GM18858 (cell line): ENCODE results near the gene CDH1.

Experiments
- ATAC-seq: cut with Tn5 transposase; IDR thresholded peaks from one replicate; pipeline ENCODE4 v1.9.1; 2021; ENCODE audit not compliant: unreplicated experiment

Gene CDH1

GRCh38 chr16:68731637-68732036 lies 5.5 kb upstream of the CDH1 start:
- ATAC-seq: no peak

- ATAC-seq: no peak
These were observed 4.9 kb upstream of the CDH1 start for GRCh38 chr16:68732042-68732680.

DNA sequence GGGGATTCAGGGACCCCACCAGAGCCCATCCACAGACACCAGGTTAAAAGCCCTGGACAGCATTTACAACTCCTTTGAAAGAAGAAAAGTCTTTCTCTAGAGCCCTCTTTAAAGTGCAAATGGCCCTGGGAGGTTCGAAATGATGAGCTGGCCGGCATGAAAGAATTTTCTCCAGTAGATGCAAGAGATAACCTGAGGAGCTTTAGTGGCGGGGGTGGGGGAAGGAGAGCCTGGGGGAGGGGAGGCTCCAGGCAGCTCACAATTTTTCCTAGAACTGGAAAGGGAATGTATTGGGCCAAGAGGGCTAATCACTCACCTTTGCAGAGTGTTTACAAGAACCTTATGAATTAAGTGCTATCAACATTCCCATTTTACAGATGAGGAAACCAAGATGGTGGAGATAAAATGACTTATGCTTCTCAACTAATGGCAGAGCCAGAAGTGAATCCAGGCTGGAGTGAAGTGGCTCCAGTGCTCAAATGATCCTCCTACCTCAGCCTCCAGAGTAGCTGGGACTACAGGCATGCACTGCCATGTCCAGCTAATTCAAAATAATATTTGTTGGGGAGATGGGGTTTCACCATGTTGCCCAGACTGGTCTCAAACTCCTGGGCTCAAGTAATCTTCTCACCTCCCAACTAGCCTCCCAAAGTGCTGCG lies 4.2 kb upstream of the CDH1 start:
- ATAC-seq: no peak

DNA sequence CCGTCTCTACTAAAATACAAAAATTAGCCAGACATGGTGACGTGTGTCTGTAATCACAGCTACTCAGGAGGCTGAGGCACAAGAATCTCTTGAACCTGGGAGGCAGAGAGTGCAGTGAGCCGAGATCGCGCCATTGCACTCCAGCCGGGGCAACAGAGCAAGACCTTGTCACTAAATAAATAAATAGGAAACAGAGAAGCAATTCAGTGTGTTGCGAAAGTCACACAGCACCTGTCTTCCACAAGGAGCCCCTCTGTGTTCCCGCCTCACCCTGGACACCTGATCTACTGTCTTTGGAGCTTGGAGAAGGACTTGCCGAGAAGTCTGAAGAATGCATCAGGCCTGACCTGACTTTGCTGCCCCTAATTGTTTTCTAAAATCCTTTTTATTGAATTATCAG lies 3.5 kb upstream of the CDH1 start:
- no peak for ATAC-seq

DNA sequence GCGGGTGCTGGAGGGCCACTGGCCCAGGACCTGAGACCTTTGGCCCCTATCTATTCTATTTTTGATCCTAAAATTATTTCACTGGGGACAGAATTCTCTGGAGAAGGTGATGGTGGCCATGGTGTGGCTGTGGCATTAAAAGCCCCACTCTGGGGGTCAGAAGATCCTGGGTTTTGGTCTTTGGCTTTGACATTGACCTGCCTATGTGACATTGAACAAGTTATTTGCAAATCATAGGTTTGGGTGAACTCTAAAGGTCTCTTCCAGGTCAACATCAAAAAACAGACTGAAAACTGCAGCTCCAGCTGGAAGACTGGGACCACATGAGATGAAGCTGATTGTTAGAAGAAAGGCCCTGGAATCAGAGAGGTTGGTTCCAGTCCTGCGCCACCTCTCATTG lies 2.3 kb upstream of the CDH1 start:
- ATAC-seq: no peak

DNA sequence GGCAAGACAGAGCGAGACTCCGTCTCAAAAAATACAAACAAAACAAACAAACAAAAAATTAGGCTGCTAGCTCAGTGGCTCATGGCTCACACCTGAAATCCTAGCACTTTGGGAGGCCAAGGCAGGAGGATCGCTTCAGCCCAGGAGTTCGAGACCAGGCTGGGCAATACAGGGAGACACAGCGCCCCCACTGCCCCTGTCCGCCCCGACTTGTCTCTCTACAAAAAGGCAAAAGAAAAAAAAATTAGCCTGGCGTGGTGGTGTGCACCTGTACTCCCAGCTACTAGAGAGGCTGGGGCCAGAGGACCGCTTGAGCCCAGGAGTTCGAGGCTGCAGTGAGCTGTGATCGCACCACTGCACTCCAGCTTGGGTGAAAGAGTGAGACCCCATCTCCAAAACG lies 531 bp upstream of the CDH1 start:
- no peak for ATAC-seq

DNA sequence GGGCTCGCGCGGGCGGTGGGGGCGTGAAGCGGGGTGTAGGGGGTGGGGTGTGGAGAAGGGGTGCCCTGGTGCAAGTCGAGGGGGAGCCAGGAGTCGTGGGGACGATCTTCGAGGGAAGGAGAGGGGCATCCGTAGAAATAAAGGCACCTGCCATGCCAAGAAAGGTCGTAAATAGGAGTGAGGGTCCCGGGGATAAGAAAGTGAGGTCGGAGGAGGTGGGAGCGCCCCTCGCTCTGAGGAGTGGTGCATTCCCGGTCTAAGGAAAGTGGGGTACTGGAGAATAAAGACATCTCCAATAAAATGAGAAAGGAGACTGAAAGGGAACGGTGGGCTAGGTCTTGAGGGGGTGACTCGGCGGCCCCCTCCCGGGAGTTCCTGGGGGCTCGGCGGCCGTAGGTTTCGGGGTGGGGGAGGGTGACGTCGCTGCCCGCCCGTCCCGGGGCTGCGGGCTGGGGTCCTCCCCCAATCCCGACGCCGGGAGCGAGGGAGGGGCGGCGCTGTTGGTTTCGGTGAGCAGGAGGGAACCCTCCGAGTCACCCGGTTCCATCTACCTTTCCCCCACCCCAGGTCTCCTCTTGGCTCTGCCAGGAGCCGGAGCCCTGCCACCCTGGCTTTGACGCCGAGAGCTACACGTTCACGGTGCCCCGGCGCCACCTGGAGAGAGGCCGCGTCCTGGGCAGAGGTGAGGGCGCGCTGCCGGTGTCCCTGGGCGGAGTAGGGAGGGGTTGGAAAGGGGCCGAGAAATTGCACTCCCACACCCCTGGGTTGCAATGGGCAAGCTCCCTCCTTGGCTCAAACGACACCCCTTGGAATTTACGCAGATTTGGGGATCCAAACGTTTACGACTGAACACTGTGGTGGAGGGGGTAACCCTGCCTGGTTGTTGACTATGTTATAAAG lies 888 bp downstream of the CDH1 start:
- no peak for ATAC-seq

GRCh38 chr16:68739964-68740627 lies 3.0 kb downstream of the CDH1 start:
- no peak for ATAC-seq

GRCh38 chr16:68740628-68741346 lies 3.7 kb downstream of the CDH1 start:
- no peak for ATAC-seq

DNA sequence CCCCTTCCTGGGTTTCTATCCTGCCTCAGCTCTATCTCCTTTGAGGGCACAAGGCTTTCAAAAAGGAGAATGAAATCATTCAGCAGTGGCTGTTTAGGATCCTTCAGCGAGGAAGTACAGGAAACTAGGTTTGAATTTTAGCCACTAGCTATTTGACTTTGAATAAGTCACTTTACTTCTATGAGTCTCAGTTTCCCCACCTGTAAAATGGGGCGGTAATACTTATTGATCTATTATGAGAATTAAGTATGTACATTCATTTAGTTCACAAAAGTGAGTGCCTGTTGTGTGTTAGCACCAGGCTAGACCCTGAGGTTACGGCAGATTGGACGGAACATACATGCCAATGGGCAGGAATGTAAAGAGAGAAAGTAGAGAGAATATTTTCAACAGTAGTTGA lies 6.6 kb downstream of the CDH1 start:
- no peak for ATAC-seq

GRCh38 chr16:68744744-68745280 lies 7.7 kb downstream of the CDH1 start:
- ATAC-seq: no peak

GRCh38 chr16:68746951-68747350 lies 9.9 kb downstream of the CDH1 start:
- ATAC-seq: no peak

DNA sequence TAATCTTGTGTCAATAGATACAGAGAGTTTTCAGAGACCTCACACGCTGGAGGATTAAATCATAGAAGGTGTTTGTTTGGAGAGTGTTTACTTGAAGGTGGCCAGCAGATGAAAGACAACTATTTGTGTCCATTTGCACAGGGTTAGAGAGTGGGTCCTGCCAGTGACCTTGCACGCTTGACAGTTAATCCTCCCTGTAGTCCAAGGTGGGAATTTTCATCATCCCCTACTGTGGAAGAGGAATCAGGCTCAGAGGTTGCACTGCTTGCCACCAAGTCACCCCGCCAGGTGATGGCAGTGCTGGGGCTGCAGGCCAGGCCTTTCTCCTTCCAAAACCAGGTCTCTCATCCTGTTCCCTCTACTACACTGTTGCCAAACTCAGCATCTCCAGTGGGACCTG lies 12.3 kb downstream of the CDH1 start:
- no peak for ATAC-seq

GRCh38 chr16:68750193-68750695 lies 13.2 kb downstream of the CDH1 start:
- no peak for ATAC-seq

- no peak for ATAC-seq
These were observed 14.1 kb downstream of the CDH1 start for GRCh38 chr16:68751160-68751559.

DNA sequence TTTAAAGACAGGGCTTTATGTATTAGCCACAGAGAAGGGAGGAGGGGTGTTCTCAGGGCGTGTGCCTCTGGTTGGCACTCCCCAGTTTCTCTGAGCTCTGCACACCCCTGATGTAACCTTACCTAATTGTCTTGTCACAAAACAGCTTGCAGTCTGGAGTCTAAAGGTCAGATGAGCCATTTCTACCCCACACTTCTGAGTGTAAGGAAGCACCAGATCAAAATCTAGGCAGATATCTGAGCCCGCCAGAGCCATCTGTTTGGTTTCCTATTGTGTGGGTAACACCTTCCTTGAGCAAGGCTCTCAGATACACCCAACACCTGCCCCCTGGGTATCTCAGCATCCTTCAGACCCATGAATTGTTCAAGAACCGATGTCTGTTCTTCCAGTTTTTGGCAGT lies 15.5 kb downstream of the CDH1 start:
- ATAC-seq: no peak

DNA sequence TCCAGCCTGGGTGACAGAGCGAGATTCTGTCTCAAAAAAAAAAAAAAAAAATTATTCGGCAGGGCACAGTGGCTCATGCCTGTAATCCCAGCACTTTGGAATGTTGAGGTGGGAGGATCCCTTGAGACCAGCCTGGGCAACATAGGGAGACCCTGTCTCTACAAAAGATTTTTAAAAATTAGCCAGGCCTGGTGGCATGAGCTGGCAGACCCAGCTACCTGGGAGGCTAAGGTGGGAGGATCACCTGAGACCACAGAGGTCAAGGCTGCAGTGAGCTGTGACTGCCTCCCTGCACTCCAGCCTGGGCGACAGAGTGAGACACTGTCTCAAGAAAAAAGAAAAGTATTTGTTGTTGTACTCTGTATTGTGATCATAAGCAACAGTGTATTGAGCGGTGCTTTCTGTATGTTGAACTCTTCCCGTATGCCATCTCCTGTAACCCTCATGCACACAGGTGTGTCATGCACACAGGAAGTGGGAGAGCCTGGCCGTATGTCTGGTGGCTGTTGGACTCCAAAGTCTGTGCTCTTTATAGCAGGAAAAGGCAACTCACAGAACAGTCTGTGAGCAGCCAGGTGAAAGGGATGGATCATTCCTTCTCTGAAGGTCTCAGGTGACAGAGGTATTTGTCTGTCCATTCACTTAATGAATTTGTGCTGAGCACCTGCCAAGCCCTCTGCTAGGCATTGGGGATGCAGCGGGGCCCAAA lies 17.1 kb downstream of the CDH1 start:
- ATAC-seq: no peak

DNA sequence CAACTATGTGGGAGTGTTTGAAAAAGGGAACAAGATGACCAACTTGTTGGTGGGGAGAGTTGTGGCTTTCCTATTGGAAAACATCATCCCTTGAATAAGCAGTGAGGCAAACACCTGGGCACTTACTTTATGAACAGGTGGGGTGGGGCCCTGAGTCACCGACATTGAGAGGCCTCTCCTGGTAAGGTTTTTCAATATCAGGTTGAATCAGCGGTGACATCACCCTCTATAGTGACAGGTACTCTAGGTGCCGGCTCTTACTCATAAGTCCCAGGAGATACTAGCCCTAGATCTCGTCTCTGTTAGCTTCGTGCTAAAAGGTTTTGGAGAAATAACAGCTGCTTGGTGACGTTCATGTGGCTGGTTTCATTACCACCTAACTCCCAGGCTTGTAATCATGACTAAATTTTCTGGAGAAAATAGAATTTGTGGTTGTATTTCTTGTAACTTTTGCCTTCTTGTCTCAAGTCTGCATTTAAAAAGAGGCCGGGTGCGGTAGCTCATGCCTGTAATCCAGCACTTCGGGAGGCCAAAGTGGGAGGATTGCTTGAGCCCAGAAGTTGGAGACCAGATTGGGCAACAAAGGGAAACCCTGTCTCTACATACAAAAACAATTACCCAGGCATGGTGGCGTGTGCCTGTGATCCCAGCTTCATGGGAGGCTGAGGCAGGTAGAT lies 19.3 kb downstream of the CDH1 start:
- ATAC-seq: peak; percentile 61

DNA sequence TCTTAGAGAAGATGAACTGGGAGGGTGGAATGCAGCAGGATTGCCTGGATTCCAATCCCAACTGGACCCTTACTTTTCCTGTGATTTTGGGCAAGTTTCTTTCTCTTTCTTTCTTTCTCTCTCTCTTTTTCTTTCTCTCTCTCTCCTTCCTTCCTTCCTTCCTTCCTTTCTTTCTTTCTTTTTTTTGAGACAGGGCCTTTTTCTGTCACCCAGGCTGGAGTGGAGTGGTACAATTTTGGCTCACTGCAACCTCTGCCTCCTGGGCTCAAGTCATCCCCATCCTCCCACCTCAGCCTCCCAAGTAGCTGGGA lies 20.5 kb downstream of the CDH1 start:
- no peak for ATAC-seq
